SK-N-DZ (cell line): ENCODE results near the gene ECT2.
"Not testable (repeated sequence)": the region's sequence is repeated elsewhere in the genome, so short reads cannot be mapped to it uniquely, and the experiment has no call there.

Experiments
- DNase-seq: peaks from one replicate; pipeline ENCODE4 v3.0.0-alpha.2; 2015; ENCODE audit warnings: low spot score

ECT2 gene

DNA sequence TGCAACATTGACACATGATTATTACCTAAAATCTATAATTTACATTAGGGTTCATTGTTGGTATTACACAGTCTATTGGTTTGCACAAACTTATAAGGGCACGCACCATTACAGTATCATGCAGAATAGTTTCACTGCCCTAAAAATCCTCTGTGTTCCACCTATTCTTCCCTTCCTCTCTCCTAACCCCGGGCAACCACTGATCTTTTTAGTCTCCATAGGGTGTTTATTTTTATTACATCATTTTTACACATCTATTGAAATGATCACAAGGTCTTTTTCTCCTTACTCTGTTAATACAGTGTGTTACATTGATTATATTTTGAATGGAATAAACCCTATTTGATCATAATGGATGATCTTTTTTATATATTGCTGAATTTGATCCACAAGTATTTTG, 15.5 kb upstream of the ECT2 start:
- DNase-seq: no peak

DNA sequence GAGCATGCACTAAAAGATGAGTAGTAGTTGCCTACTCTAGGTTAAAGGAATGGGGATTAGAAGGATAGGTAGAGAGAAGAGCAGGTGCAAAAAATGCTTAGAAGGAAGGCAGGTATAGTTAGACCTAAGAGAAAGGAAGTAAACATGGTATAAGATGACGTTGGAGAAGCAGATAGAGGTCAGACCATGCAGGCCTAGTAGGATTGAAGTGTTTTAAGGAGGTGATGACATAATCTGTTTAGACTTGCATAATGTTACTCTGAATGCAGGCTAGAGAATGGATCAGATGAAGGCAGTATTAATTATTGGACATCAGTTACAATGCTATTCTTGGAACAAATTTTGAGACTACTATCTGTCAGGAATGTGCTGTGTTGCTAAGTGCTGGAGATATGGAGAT, 11.1 kb upstream of the ECT2 start:
- no peak for DNase-seq

DNA sequence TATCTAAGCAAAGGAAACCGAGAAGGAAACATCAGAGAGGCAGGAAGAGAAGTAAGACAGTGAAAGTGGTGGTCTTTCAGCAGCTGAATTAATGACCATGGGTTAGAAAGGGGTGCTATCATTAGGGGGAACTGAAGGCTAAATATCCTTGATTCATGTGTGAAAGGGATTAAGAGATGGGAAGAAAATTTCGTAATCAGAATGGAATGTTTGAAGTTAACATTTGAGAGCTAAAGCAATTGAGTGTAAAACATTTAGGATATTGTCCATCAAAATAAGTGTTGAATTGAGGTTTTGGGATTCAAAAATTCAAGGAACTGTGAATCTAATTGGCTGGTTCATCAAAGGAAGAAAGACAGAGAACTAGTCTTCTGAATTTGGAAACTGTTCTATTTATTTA, 4.1 kb upstream of the ECT2 start:
- no peak for DNase-seq

GRCh38 chr3:172749230-172749965, 1.1 kb upstream of the ECT2 start:
- DNase-seq: no peak

DNA sequence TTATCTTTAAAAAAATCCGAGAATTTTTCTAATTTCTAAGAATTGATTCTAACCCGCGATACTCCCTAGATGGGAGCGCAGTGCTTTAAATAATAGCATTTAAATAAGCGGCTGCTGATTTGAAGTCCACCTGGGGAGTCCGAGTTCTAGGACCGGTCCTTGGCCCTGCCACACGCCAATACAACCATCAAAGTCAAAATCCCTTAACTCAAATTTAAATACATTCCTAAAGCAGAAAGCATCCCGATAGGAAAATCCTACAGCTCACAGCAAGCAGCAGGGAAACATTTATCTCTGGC, 508 bp upstream of the ECT2 start:
- DNase-seq: no peak

DNA sequence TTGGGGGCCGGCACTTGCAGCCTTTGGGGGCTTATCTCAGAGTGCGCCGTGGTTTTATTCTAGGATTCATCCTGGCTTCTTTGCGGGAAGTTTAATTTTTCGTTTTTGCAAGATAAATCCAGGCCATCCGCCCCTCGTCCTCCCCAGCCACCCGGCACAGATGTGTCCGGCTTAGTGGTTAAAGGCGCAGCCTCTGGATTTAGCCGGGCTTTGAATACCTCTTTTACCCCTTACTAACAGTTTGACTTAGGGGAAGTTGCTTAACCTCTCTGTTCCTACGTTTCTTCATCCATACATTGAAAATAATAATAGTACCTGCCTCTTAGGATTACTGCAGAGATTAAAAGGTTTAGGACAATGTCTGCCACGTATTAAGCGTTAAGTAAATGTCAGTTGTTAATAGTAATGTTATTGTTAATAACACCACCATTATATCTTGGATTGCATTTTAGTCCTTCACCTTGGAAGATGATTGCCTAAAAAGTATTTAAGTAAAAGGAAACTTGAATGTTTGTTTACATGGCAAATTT, 714 bp downstream of the ECT2 start:
- peak; percentile 42 for DNase-seq

GRCh38 chr3:172752651-172753050, 2.1 kb downstream of the ECT2 start:
- no peak for DNase-seq

DNA sequence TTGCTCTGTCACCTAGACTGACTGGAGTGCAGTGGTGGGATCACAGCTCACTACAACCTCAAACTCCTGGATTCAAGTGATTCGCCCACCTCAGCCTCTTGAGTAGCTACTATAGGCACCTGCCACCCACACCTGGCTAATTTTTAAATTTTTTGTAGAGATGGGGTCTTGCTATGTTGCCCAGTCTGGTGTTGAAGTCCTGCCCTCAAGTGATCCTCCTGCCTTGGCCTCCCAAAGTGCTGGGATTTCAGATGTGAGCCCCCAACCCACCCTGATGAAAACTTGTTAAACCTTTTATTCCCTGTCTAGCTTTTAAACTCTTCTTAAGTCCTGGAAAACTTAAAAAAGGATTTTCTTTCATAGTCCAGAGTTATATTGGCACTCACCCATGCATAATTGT, 2.6 kb downstream of the ECT2 start:
- DNase-seq: no peak

- not testable (repeated sequence) for DNase-seq
Observed at GRCh38 chr3:172760416-172760815, 9.9 kb downstream of the ECT2 start.

- no peak for DNase-seq
Observed at GRCh38 chr3:172766241-172766640, 15.7 kb downstream of the ECT2 start.

DNA sequence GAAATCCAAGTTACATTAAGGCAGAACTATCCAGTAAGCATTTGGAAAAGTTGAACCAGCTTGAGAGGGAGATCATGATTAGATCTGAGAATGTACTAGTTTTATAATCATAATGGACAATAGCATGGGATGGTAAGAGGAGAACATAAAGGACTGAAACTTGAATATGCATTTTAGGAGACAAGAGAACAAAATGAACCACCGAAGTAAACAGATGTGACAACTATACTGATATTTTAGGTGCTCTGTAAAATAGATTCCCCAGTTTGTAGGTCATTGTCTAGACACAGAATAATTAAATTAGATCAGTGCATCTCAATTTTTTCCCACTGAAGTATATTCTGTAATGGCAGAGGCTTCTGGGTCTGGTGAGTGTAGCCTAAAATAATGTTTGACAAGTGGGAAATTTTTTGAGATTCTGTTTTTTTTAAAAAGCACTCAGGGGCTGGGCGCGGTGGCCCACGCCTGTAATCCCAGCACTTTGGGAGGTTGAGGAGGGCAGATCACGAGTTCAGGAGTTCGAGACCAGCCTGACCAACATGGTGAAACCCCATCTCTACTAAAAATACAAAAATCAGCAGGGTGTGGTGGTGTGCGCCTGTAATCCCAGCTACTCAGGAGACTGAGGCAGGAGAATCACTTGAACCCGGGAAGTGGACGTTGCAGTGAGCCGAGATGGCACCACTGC, 16.3 kb downstream of the ECT2 start:
- DNase-seq: peak; percentile 63

- DNase-seq: no peak
Observed at GRCh38 chr3:172770382-172770781, 19.9 kb downstream of the ECT2 start.

DNA sequence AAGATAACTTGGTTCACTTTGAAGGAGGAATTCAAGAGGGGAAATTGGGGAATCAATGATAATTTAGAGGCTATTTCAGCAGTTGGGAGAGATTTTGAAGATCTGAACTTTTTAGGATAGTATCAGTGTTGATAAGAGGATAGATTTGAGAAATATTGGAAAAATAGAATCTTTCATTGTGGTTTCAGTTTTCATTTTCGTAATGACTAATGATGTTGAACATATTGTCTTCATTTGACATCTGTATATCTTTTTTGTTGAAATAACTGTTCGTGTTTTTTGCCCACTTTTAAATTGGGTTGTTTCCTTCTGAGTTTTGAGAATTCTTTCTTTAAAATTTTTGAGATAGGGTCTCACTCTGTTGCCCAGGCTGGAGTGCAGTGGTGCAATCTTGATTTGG, 21.1 kb downstream of the ECT2 start:
- no peak for DNase-seq

- no peak for DNase-seq
Observed at GRCh38 chr3:172776049-172776717, 25.7 kb downstream of the ECT2 start.

- DNase-seq: no peak
Observed at GRCh38 chr3:172777901-172778300, 27.4 kb downstream of the ECT2 start.

DNA sequence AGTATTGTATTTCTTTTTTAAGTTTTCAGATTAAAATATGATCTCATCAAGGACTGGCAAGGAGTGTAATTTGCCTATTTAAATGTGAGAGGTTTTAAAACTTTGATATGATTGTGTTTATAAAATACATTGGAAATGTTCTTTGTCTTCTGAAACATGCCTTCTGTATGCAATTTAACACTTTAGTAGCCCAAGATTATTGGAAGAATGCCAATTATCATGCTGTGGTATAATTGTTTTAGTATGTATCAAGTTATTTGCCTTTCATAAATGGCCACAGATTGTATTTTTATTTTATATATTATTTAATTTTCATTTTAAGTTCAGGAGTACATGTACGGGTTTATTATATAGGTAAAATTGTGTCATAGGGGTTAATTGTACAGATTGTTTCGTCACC, 31.7 kb downstream of the ECT2 start:
- no peak for DNase-seq

DNA sequence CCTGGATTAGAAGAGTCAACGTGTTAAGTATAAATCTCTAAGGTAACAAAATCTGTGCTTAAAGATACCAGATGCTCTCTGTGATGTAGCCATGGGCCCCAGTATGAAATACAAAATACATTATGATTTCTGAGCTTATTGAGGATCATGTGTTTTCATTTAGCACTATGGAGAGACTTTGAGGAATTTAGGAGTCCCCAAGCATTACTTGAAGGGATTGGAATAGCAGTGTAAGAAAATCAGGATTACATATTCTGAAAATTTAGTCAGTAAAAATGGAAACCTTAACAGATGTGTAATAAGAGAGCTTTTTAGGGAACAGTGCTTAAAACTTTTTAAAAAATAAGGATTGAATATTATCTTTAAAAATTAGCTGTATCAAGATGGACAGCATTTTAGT, 35.5 kb downstream of the ECT2 start:
- DNase-seq: no peak

GRCh38 chr3:172787019-172787418, 36.5 kb downstream of the ECT2 start:
- no peak for DNase-seq

DNA sequence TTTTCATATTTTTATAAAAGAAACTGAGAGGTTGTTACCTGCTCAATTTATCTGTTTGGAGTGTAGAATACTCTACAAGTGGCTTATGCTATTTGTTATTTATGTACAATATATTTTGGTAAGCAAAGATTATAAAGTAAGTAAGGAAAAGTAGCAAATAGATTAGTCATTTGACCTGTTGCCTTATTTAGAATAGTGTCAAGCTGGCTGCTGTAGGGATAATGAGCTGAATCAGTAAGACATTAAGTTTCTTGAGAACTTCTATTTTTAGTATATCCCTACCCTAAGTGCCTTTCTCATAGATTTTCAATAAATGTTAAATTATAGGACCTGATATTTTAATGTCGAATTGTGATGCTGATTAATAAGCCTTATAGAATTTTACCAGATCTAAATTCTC, 37.2 kb downstream of the ECT2 start:
- no peak for DNase-seq

DNA sequence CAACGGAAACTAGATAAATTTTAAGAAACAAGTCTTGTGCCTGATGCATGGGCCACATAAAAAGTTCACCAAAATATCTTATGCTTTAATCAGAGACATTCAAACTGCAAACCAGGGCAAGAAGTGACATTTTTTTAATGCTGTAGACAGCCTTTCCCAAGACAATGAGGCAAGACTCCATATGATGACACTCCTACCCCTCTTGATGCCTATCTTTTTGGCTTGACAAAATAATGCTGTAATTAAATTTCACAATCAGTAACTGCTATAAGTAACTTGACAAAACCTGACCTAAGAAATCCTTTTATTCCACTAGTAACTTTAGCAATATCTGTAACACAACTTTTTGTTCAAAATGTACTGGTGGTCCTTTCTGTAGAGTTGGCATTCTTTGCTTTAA, 48.7 kb downstream of the ECT2 start:
- peak; percentile 10 for DNase-seq

DNA sequence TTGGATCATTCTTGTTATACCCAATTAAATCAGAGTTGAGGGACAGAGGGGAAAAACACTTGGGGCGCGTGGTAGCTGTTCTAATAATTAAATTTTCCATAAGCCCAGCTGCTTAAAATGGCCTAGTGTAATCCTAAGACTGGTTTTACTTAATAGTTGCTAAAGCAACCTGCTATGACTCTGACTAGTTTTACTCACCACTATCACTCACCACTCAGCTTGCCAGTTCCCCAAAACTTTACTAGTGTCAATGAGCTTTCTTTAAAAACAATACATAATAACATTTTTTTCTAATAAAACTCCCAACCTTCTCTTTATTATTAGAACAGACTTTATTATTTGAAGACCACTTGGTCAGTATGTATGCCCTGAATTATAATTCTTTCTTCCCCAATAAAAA, 49.6 kb downstream of the ECT2 start:
- DNase-seq: no peak

GRCh38 chr3:172803489-172803888, 53.0 kb downstream of the ECT2 start:
- DNase-seq: no peak

GRCh38 chr3:172804323-172804722, 53.8 kb downstream of the ECT2 start:
- DNase-seq: peak; percentile 42
